Osteoblast (primary cell): Measurements from ENCODE around the gene PGBD1. TPM values are rescaled to one million over a fixed set of nuclear protein-coding genes. Genes with fewer than 3 reads are reported as not detected.

Experiments used
- DNase-seq: peaks from one replicate; pipeline ENCODE4 v3.0.0; 2011; ENCODE audit warnings: low spot score, mixed read lengths; ENCODE audit not compliant: insufficient read length; ENCODE audit errors: missing footprints
- H2AFZ ChIP-seq: 2 replicates; pipeline ENCODE4 v1.6.0; 2011; ENCODE audit warnings: mild to moderate bottlenecking, low read length
- H3K27ac ChIP-seq: 2 replicates; pipeline ENCODE4 v1.5.1; 2011; ENCODE audit warnings: mild to moderate bottlenecking, low read depth, low read length, moderate library complexity
- H3K27me3 ChIP-seq: 2 replicates; pipeline ENCODE4 v1.6.0; 2012; ENCODE audit warnings: mild to moderate bottlenecking, control low read depth, inconsistent platforms, low read length, moderate library complexity; ENCODE audit not compliant: insufficient read depth
- H3K36me3 ChIP-seq: 2 replicates; pipeline ENCODE4 v1.5.1; 2011; ENCODE audit warnings: mild to moderate bottlenecking, low read length, control low read depth, moderate library complexity; ENCODE audit not compliant: insufficient read depth
- H3K4me1 ChIP-seq: 2 replicates; pipeline ENCODE4 v1.5.1; 2011; ENCODE audit warnings: mild to moderate bottlenecking, low read length, control low read depth, moderate library complexity; ENCODE audit not compliant: insufficient read depth
- H3K4me2 ChIP-seq: 2 replicates; pipeline ENCODE4 v1.6.0; 2011; ENCODE audit warnings: mild to moderate bottlenecking, low read length; ENCODE audit not compliant: insufficient read depth
- H3K4me3 ChIP-seq: fragments of 200-600 bp; sonication (generic); 3 replicates; pipeline ENCODE4 v1.5.1; 2012; ENCODE audit warnings: mild to moderate bottlenecking, low read length, inconsistent platforms; ENCODE audit not compliant: insufficient read depth
- H3K79me2 ChIP-seq: 2 replicates; pipeline ENCODE4 v1.6.0; 2012; ENCODE audit warnings: mild to moderate bottlenecking, low read length, control low read depth, inconsistent platforms; ENCODE audit not compliant: insufficient read depth
- H3K9me3 ChIP-seq: 2 replicates; pipeline ENCODE4 v1.5.1; 2011; ENCODE audit warnings: low read depth, low read length, control low read depth
- H4K20me1 ChIP-seq: 2 replicates; pipeline ENCODE4 v1.6.0; 2012; ENCODE audit warnings: mild to moderate bottlenecking, low read length, control low read depth; ENCODE audit not compliant: insufficient read depth
- total RNA-seq: library from RNA; depleted of rRNA; stranded (reverse); fragments of >200 nt; gene quantifications from 2 replicates; pipeline ENCODE4 v1.2.3, GENCODE V29; 2012
- TF ChIP-seq, protein P1 (sequence below): IDR thresholded peaks from 2 replicates; pipeline ENCODE4 v1.5.1; 2011; ENCODE audit warnings: mild to moderate bottlenecking, low read depth, low read length, moderate library complexity; ENCODE audit errors: extremely low read depth

PGBD1 gene
- total RNA-seq, 1 donor: 6.2 TPM

DNA sequence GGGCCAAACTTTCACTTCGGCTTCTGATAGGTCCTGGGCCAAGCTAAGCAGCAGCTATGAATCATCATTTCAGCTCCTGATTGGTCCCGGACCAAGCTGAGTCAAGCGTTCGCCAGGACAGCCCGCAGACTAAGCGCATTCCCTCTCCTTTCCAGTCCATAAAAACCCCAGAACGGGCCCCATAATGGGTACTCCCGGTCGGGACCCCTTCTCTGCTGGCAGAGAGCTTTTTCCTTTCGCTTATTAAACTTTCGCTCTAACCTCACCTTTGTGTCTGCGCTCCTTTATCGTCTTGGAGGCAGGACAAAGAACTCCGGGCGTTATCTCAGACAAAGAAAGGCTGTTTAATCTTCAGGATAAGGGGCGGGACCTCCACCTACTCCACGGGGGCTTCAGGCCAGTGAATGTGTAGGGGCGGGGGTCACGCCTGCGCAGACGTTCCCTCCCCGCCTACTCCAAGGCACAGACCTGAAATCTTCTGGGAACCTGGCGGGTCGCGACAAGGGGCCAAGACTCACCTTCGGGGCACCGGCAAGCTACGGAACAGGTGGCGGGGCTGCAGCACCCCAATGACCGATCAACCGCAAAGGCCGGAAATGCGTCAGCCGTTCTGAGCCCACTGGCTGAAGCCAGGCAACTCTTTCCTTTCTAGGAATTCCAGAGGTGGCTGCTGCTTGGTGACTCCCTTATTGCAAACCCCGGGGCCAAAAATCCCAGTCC is 54.4 kb downstream of the PGBD1 start, which contains the start of gene ZSCAN31:
TSS of gene ZSCAN31 (minus strand) at position 585 of the 720 bp plus-strand sequence. CDS start 6,465 bp downstream, outside the sequence.
- H3K36me3 ChIP-seq: no peaks in the 10 kb centered on the region
- H3K4me3 ChIP-seq: peak within 1 kb of the TSS; percentile 93
- H3K4me2 ChIP-seq: peak within 1 kb of the TSS; percentile 99
- H3K27me3 ChIP-seq: no peaks in the 10 kb centered on the region
- TF ChIP-seq, protein P1, sequence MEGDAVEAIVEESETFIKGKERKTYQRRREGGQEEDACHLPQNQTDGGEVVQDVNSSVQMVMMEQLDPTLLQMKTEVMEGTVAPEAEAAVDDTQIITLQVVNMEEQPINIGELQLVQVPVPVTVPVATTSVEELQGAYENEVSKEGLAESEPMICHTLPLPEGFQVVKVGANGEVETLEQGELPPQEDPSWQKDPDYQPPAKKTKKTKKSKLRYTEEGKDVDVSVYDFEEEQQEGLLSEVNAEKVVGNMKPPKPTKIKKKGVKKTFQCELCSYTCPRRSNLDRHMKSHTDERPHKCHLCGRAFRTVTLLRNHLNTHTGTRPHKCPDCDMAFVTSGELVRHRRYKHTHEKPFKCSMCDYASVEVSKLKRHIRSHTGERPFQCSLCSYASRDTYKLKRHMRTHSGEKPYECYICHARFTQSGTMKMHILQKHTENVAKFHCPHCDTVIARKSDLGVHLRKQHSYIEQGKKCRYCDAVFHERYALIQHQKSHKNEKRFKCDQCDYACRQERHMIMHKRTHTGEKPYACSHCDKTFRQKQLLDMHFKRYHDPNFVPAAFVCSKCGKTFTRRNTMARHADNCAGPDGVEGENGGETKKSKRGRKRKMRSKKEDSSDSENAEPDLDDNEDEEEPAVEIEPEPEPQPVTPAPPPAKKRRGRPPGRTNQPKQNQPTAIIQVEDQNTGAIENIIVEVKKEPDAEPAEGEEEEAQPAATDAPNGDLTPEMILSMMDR: no peak
- peaks cover 9% of the 10 kb centered on the region for H3K4me1 ChIP-seq
- peak within 1 kb of the TSS; percentile 92 for H2AFZ ChIP-seq
- H3K79me2 ChIP-seq: no peaks in the 10 kb centered on the region
- H3K27ac ChIP-seq: peak within 1 kb of the TSS; percentile 84
- H4K20me1 ChIP-seq: no peaks in the 10 kb centered on the region
- H3K9me3 ChIP-seq: no peaks in the 10 kb centered on the region
- DNase-seq: peak; percentile 93

DNA sequence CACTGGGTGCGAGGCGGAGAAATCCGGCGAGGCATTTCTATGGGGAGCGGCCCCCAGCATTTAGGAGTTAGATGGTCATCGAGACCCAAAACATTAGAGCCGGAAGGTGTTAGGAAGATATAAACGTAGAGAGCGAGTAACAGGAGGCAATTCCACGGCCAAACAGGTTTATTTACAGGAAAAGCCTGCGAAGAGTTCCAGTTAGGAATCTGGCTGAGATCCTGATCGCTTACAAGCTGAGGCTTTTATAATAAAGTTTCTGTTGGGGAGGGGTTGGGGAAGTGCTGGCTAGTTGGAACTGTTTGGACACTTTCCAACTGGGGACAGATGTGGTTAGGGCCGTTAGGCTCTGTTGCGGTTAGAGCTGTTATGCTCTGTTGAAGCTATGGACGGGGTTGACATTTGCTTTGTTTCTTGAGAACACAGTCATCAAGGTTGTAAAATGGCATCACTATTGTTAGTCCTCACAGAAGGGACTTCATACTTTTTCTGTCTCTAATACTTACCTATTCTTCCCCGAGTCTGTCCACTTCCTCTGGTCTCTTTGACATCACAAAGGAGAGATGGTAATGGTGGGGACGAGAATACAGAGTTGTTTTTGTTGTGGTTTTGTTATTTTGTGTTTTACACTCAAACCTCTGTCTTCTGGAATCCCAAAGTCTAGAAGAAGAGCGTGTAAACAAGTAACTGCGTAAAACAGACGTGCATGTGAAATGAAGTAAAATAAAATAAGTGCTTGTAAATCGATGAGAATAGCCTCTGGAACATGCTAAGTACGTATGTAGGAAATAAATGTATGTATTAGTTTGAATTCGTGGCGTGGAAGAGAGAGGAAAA is 55.1 kb downstream of the PGBD1 start:
- TF ChIP-seq, protein P1: no peak
- no peaks in the 10 kb centered on the region for H3K9me3 ChIP-seq
- H3K4me1 ChIP-seq: peaks cover 9% of the 10 kb centered on the region
- H3K4me2 ChIP-seq: peak overlapping the region; percentile 99
- peak overlapping the region; percentile 92 for H2AFZ ChIP-seq
- peak overlapping the region; percentile 84 for H3K27ac ChIP-seq
- peaks cover 3% of the 10 kb centered on the region for H3K27me3 ChIP-seq
- H4K20me1 ChIP-seq: no peaks in the 10 kb centered on the region
- DNase-seq: no peak
- H3K36me3 ChIP-seq: no peaks in the 10 kb centered on the region
- H3K79me2 ChIP-seq: no peaks in the 10 kb centered on the region
- peak overlapping the region; percentile 93 for H3K4me3 ChIP-seq

DNA sequence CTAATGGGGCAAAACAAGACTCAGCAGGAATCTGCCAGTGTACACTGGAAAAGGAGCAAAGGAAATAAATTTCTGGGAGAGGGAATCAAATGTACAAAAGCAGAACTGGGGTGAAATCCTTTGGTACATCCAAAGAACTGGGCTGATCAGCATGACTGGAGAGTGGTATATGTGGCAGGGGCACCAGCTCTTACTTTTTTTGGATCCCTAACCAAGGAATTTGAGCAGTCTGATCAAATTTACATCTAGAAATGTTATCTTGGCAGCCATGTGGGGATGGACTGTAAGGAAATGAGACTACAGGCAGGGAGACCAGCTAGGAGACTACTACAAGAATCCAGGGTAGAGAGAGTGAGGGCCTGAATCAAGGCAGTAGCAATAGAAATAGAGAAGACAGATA is 55.7 kb downstream of the PGBD1 start:
- Histone ChIP-seq H3K36me3 (no peaks in the 10 kb centered on the region), H3K27me3 (peaks cover 3% of the 10 kb centered on the region), H4K20me1 (no peaks in the 10 kb centered on the region), H3K4me3 (no peak overlapping the region), H3K9me3 (no peaks in the 10 kb centered on the region), H3K4me2 (peak overlapping the region; percentile 99), H3K79me2 (no peaks in the 10 kb centered on the region), H2AFZ (peak overlapping the region; percentile 92), H3K4me1 (peaks cover 9% of the 10 kb centered on the region), H3K27ac (no peak overlapping the region)
- TF ChIP-seq, protein P1: no peak
- DNase-seq: no peak
